Cardiac muscle cell (in vitro differentiated cells and primary cell): ENCODE results near the gene NR3C2. TPM values are rescaled to one million over a fixed set of nuclear protein-coding genes. Genes with fewer than 3 reads are reported as not detected.
A peak's percentile ranks its signal among the peaks of the same experiment; 100 is the strongest.

ENCODE experiments used
- DNase-seq, 2 donors: peaks; one replicate each; pipeline versions ENCODE4 v3.0.0 to v3.0.0-alpha.2; 2010 to 2017; ENCODE audit warnings: low read depth in 1 of 2, low spot score in 1 of 2
- H3K27ac ChIP-seq: fragments of 200-600 bp; sonication (generic); 2 replicates; pipeline ENCODE4 v1.5.1; 2016
- H3K27me3 ChIP-seq: fragments of 200-600 bp; sonication (generic); 2 replicates; pipeline ENCODE4 v1.6.0; 2016; ENCODE audit warnings: control low read depth
- H3K36me3 ChIP-seq: fragments of 200-600 bp; sonication (generic); 2 replicates; pipeline ENCODE4 v1.5.1; 2016; ENCODE audit warnings: control low read depth
- H3K4me1 ChIP-seq: fragments of 200-600 bp; sonication (generic); 2 replicates; pipeline ENCODE4 v1.8.1; 2017; ENCODE audit warnings: low read depth, mild to moderate bottlenecking, mixed run types
- H3K4me3 ChIP-seq: fragments of 200-600 bp; sonication (generic); 2 replicates; pipeline ENCODE4 v1.5.1; 2016; ENCODE audit warnings: mild to moderate bottlenecking
- H3K9me3 ChIP-seq: fragments of 200-600 bp; sonication (generic); 2 replicates; pipeline ENCODE4 v1.5.1; 2017; ENCODE audit warnings: low read depth, mild to moderate bottlenecking, control low read depth
- polyA plus RNA-seq: library from polyadenylated mRNA; unstranded; fragments of >200 nt; fragmentation: Nextera tagmentation; extraction: Ambion mirVana; gene quantifications from 2 replicates; pipeline ENCODE4 v1.2.1, GENCODE V29; 2016
- total RNA-seq: library from RNA; depleted of rRNA; stranded (reverse); fragments of >200 nt; gene quantifications from 2 replicates; pipeline ENCODE4 v1.2.3, GENCODE V29; 2016
- TF ChIP-seq, protein P1 (sequence below): IDR thresholded peaks from 2 replicates; pipeline ENCODE4 v1.5.1; 2012; ENCODE audit warnings: low read depth, mild to moderate bottlenecking, low read length

The NR3C2 gene
- total and polyA plus RNA-seq, 2 experiments from 2014 or later = 0.43 to 2.5 TPM

GRCh38 chr4:148112231-148112982 lies 329.8 kb downstream of the NR3C2 start:
- H3K36me3 ChIP-seq = no peaks in the 10 kb centered on the region
- H3K27ac ChIP-seq = no peak overlapping the region
- H3K4me1 ChIP-seq = no peaks in the 10 kb centered on the region
- H3K9me3 ChIP-seq = no peaks in the 10 kb centered on the region
- DNase-seq = peak in 1 of 2 donors; percentile 68
- no peaks in the 10 kb centered on the region for H3K27me3 ChIP-seq
- no peak overlapping the region for H3K4me3 ChIP-seq
- TF ChIP-seq, protein P1, sequence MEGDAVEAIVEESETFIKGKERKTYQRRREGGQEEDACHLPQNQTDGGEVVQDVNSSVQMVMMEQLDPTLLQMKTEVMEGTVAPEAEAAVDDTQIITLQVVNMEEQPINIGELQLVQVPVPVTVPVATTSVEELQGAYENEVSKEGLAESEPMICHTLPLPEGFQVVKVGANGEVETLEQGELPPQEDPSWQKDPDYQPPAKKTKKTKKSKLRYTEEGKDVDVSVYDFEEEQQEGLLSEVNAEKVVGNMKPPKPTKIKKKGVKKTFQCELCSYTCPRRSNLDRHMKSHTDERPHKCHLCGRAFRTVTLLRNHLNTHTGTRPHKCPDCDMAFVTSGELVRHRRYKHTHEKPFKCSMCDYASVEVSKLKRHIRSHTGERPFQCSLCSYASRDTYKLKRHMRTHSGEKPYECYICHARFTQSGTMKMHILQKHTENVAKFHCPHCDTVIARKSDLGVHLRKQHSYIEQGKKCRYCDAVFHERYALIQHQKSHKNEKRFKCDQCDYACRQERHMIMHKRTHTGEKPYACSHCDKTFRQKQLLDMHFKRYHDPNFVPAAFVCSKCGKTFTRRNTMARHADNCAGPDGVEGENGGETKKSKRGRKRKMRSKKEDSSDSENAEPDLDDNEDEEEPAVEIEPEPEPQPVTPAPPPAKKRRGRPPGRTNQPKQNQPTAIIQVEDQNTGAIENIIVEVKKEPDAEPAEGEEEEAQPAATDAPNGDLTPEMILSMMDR = no peak

DNA sequence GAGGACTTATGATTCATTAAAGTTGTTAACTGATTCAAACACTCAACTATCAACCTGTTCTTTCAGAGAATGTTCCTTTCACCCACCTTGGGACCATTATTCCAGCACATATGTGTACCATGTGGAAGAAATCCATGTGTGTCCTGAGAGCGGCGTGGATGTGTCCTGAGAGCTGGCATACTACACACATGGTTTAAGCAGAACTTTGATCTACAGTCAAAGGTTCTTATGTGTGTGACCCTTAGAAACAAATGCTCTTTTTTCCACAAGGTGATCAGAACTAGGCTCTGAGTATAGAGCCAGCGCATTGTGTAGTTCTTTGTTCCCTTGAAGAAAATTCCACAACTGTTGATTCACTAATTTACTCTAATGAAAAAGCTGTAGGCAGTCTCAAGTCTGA lies 332.0 kb downstream of the NR3C2 start:
- TF ChIP-seq, protein P1 = no peak
- no peak overlapping the region for H3K4me3 ChIP-seq
- H3K27ac ChIP-seq = no peak overlapping the region
- no peaks in the 10 kb centered on the region for H3K9me3 ChIP-seq
- no peaks in the 10 kb centered on the region for H3K4me1 ChIP-seq
- H3K27me3 ChIP-seq = no peaks in the 10 kb centered on the region
- DNase-seq = no peak
- H3K36me3 ChIP-seq = no peaks in the 10 kb centered on the region

DNA sequence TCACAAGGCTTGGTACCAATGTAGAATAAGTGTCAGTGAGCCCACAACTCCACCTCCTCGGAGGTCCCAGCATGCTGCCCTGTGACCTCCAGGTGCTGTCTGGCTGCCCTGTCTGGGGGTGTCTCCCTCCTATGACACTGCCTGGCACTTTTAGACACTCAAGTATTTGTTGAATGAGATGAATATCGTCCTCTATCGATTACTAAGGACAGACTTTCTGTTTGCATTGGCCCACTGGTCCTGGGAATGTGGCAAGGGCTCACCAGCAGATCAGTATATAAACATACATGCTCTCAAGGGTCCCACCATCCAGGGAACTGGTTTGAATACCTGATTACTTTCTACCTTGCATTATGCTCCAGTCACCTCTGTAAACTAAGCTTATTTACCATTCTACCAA lies 333.0 kb downstream of the NR3C2 start:
- H3K27ac ChIP-seq = no peak overlapping the region
- TF ChIP-seq, protein P1 = no peak
- no peak overlapping the region for H3K4me3 ChIP-seq

DNA sequence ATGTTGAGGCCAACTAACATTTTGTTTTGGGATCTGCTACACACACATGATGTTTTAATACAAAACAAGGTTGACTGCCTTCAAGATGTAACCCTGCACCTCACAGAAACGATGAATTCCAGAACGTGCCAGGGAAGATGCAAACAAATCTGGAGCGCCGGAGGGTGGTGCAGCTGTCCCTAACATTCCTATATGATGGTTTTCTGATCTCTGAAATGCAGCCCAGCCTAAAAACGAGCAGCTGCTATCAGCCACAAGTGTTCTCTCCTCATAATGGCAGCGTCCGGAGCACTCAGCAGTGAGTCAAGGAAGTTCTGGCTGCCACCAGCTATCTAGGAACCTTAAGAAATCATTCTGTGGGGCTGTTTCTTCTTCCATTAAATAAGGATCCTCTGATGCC lies 333.4 kb downstream of the NR3C2 start:
- no peaks in the 10 kb centered on the region for H3K36me3 ChIP-seq
- no peak overlapping the region for H3K27ac ChIP-seq
- TF ChIP-seq, protein P1 = no peak

More for the DNA sequence above, 333.0 kb downstream of the NR3C2 start:
- Histone ChIP-seq H3K9me3 (no peaks in the 10 kb centered on the region), H3K27me3 (no peaks in the 10 kb centered on the region), H3K36me3 (no peaks in the 10 kb centered on the region), H3K4me1 (no peaks in the 10 kb centered on the region)
- no peak for DNase-seq

DNA sequence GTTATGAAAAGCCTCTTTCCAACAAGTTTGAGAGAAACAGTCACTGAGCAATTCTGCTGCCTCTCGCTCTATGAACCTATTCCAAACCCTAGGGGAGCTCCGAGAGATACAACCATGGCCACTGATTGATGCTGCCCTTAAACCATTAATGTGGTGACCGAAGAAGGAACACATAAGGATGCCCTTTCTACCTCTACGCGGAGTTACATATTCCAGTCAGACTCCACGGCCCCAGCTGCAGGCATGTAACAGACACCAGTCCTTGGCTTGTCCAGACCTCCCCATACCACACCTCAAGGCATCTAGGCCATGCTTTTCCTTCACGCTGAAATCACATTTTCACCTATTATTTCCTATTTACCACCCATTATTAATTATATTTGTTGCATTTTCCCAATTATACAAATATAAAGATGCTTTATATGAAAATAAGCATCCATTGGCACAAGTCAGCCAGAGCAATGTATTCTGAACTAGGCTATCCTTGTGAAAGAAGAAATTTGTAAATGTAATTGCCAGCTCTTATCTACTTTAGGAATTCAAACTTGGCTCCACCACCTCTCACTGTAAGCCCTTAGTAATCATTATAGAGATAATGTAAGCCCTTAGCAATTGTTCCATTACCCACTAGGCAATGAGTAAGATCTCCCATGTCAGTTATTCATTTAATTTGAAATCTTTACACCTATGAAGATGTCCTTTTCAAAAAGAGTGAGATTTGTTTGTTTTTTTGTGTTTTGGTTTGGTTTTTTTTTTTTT lies 338.4 kb downstream of the NR3C2 start:
- DNase-seq = peak in 1 of 2 donors; percentile 74
- H3K4me1 ChIP-seq = peaks cover 4% of the 10 kb centered on the region
- no peaks in the 10 kb centered on the region for H3K27me3 ChIP-seq
- TF ChIP-seq, protein P1 = no peak
- no peaks in the 10 kb centered on the region for H3K36me3 ChIP-seq
- no peaks in the 10 kb centered on the region for H3K9me3 ChIP-seq
- no peak overlapping the region for H3K4me3 ChIP-seq
- H3K27ac ChIP-seq = no peak overlapping the region

More for the DNA sequence above, 333.4 kb downstream of the NR3C2 start:
- peaks cover 4% of the 10 kb centered on the region for H3K4me1 ChIP-seq
- H3K4me3 ChIP-seq = no peak overlapping the region
- H3K9me3 ChIP-seq = no peaks in the 10 kb centered on the region
- no peak for DNase-seq
- no peaks in the 10 kb centered on the region for H3K27me3 ChIP-seq
